Endodermal cell (in vitro differentiated cells): ENCODE data around the gene FADS2. TPM values are rescaled to one million over a fixed set of nuclear protein-coding genes. Genes with fewer than 3 reads are reported as not detected.

Experiments
- DNase-seq: peaks from one replicate; pipeline ENCODE4 v3.0.0-alpha.2; 2017
- H3K27ac ChIP-seq: 2 replicates; pipeline ENCODE4 v1.5.1; 2013; ENCODE audit warnings: mild to moderate bottlenecking, low read depth, low read length, moderate library complexity
- H3K27me3 ChIP-seq: 2 replicates; pipeline ENCODE4 v1.6.1; 2013; ENCODE audit warnings: mild to moderate bottlenecking, low read length, moderate library complexity; ENCODE audit not compliant: insufficient read depth, control insufficient read depth, poor library complexity, severe bottlenecking
- H3K36me3 ChIP-seq: 2 replicates; pipeline ENCODE4 v1.7.0; 2013; ENCODE audit warnings: mild to moderate bottlenecking, low read length, moderate library complexity; ENCODE audit not compliant: control insufficient read depth, insufficient read depth
- H3K4me1 ChIP-seq: one replicate; pipeline ENCODE4 v1.7.0; 2013; ENCODE audit warnings: low read length; ENCODE audit not compliant: control insufficient read depth, insufficient read depth
- H3K4me3 ChIP-seq: 2 replicates; pipeline ENCODE4 v1.5.1; 2013; ENCODE audit warnings: mild to moderate bottlenecking, low read length, moderate library complexity
- H3K9ac ChIP-seq: 2 replicates; pipeline ENCODE4 v1.6.1; 2013; ENCODE audit warnings: mild to moderate bottlenecking, low read length, moderate library complexity; ENCODE audit not compliant: poor library complexity, severe bottlenecking; ENCODE audit errors: extremely low read depth
- H3K9me3 ChIP-seq: 2 replicates; pipeline ENCODE4 v1.6.1; 2013; ENCODE audit warnings: mild to moderate bottlenecking, low read length, moderate library complexity; ENCODE audit not compliant: control insufficient read depth
- H3K27ac Mint-ChIP-seq: 2 replicates; pipeline ENCODE4 v1.8.0; 2020; ENCODE audit warnings: mixed read lengths
- H3K27me3 Mint-ChIP-seq: 2 replicates; pipeline ENCODE4 v1.8.0; 2021; ENCODE audit warnings: mild to moderate bottlenecking, mixed read lengths; ENCODE audit not compliant: insufficient read depth
- H3K36me3 Mint-ChIP-seq: 2 replicates; pipeline ENCODE4 v1.8.0; 2020; ENCODE audit warnings: low read depth, mixed read lengths
- H3K4me1 Mint-ChIP-seq: 2 replicates; pipeline ENCODE4 v1.8.0; 2020; ENCODE audit warnings: mixed read lengths
- H3K4me3 Mint-ChIP-seq: 2 replicates; pipeline ENCODE4 v1.8.0; 2020; ENCODE audit warnings: mild to moderate bottlenecking, moderate library complexity, mixed read lengths
- H3K9me3 Mint-ChIP-seq: 2 replicates; pipeline ENCODE4 v1.8.0; 2020; ENCODE audit warnings: mild to moderate bottlenecking, mixed read lengths
- CTCF ChIP-seq: fragments of 200-600 bp; sonication (generic); conservative IDR thresholded peaks from 2 replicates; pipeline ENCODE4 v1.5.0; 2021; ENCODE audit warnings: antibody characterized with exemption, mild to moderate bottlenecking
- WGBS, 2 experiments: methylation state at CpG; one replicate each; pipeline versions ENCODE4 v1.1.5 to v1.1.7; 2013; ENCODE audit warnings: missing lambda C conversion rate in 2 of 2, mixed read lengths in 1 of 2; ENCODE audit not compliant: insufficient coverage in 1 of 2, insufficient read length in 1 of 2; 5-methylcytosine and 5-hydroxymethylcytosine counted together
- total RNA-seq, 2 donors: library from RNA; stranded (reverse); fragmentation: NEBNext Ultra II Directional in 1 of 2; extraction: Animal tissue kit (Norgen Biotek cat#: 25700) in 1 of 2; gene quantifications; 2 replicates in 1 of 2; 3 replicates in 1 of 2; pipeline ENCODE4 v1.2.1, GENCODE V29; 2021

The FADS2 gene
- total RNA-seq, 2 donors from 2014 or later, result 344 to 381 TPM

GRCh38 chr11:61836193-61836592 is 8.1 kb downstream of the FADS2 start:
- H3K4me1 Mint-ChIP-seq, result peaks cover 25% of the 10 kb centered on the region
- peak overlapping the region; percentile 1 for H3K27ac Mint-ChIP-seq
- Histone ChIP-seq H3K9me3 (no peaks in the 10 kb centered on the region), H3K27me3 (no peaks in the 10 kb centered on the region), H3K36me3 (peaks cover 65% of the 10 kb centered on the region), H3K4me3 (no peak overlapping the region), H3K4me1 (no peaks in the 10 kb centered on the region), H3K9ac (no peak overlapping the region), H3K27ac (no peak overlapping the region)
- H3K4me3 Mint-ChIP-seq, result no peak overlapping the region
- no peaks in the 10 kb centered on the region for H3K27me3 Mint-ChIP-seq
- peaks cover 64% of the 10 kb centered on the region for H3K36me3 Mint-ChIP-seq
- WGBS, 2 experiments, result 92 to 98% methylated on average over 5 to 8 of the region's 8 CpGs
- DNase-seq, result no peak
- no peak for TF ChIP-seq CTCF
- H3K9me3 Mint-ChIP-seq, result no peaks in the 10 kb centered on the region

- peaks cover 23% of the 10 kb centered on the region for H3K4me1 Mint-ChIP-seq
- H3K27ac Mint-ChIP-seq, result peak overlapping the region; percentile 21
- H3K27me3 ChIP-seq, result no peaks in the 10 kb centered on the region
- 94 to 96% methylated on average over 11 to 15 of the region's 15 CpGs for WGBS, 2 experiments
- no peak overlapping the region for H3K9ac ChIP-seq
- peak; percentile 47 for DNase-seq
- no peak overlapping the region for H3K4me3 ChIP-seq
- H3K27ac ChIP-seq, result peak overlapping the region; percentile 44
- peaks cover 73% of the 10 kb centered on the region for H3K36me3 Mint-ChIP-seq
- H3K9me3 ChIP-seq, result no peaks in the 10 kb centered on the region
- no peaks in the 10 kb centered on the region for H3K27me3 Mint-ChIP-seq
- H3K9me3 Mint-ChIP-seq, result no peaks in the 10 kb centered on the region
- peaks cover 70% of the 10 kb centered on the region for H3K36me3 ChIP-seq
- H3K4me1 ChIP-seq, result no peaks in the 10 kb centered on the region
- no peak for TF ChIP-seq CTCF
- no peak overlapping the region for H3K4me3 Mint-ChIP-seq
Measured at GRCh38 chr11:61837411-61838005, 9.4 kb downstream of the FADS2 start.

GRCh38 chr11:61838501-61838900 is 10.4 kb downstream of the FADS2 start:
- no peak overlapping the region for H3K27ac Mint-ChIP-seq
- peaks cover 72% of the 10 kb centered on the region for H3K36me3 ChIP-seq
- no peaks in the 10 kb centered on the region for H3K9me3 ChIP-seq
- no peaks in the 10 kb centered on the region for H3K4me1 ChIP-seq
- peaks cover 13% of the 10 kb centered on the region for H3K4me1 Mint-ChIP-seq
- H3K4me3 ChIP-seq, result no peak overlapping the region
- no peak for TF ChIP-seq CTCF
- no peak overlapping the region for H3K4me3 Mint-ChIP-seq
- peaks cover 73% of the 10 kb centered on the region for H3K36me3 Mint-ChIP-seq
- H3K9me3 Mint-ChIP-seq, result no peaks in the 10 kb centered on the region
- H3K9ac ChIP-seq, result no peak overlapping the region
- no peak overlapping the region for H3K27ac ChIP-seq
- H3K27me3 Mint-ChIP-seq, result no peaks in the 10 kb centered on the region
- 96 to 97% methylated on average over 3 to 5 of the region's 5 CpGs for WGBS, 2 experiments
- no peak for DNase-seq
- no peaks in the 10 kb centered on the region for H3K27me3 ChIP-seq
